ENCODE results near the gene TEX2.

DNA sequence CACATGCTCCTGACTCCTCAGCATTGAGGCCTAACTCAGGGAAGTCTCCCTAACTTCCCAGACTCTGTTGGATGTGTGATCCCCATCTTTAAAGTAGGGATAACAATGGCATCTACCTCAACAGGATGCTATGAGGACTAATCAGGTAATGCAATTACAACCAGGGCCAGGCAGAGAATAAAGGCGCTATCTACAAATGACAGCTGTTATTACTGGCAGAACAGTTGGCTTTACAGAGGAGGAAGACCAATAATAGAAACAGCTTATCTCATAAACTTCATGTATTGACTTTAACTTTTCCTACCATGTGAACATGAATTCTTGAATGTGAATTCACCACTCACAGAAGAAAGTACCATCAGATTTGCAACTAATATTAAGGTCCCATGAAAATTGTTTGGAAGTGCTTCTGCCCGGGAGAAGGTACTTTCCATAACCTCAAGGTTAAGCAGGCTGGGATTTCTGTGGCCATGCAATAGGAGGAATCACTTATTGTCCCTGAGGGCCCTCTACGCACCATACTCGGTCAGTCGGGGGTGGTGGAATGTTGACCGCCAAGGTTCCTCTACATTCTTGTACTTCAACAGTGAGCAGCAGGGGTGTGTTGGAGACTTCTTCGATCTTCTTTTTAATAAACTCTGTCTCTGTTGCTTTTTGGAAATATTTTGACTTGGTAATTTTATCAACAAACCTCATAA lies 110.5 kb downstream of the TEX2 start:
- TF ChIP-seq POLR2AphosphoS5 (IDR thresholded peaks at IDR 0.05; ENCODE audit: low read depth, low read length) (no peak), CTCF (IDR thresholded peaks at IDR 0.05) (no peak), TCF7L2 (IDR thresholded peaks at IDR 0.05; ENCODE audit: low read depth, low read length) (no peak), SIN3A (IDR thresholded peaks at IDR 0.05; ENCODE audit: borderline replicate concordance, insufficient read depth, low read depth, low read length) (no peak)
- TF ChIP-seq, protein P1, sequence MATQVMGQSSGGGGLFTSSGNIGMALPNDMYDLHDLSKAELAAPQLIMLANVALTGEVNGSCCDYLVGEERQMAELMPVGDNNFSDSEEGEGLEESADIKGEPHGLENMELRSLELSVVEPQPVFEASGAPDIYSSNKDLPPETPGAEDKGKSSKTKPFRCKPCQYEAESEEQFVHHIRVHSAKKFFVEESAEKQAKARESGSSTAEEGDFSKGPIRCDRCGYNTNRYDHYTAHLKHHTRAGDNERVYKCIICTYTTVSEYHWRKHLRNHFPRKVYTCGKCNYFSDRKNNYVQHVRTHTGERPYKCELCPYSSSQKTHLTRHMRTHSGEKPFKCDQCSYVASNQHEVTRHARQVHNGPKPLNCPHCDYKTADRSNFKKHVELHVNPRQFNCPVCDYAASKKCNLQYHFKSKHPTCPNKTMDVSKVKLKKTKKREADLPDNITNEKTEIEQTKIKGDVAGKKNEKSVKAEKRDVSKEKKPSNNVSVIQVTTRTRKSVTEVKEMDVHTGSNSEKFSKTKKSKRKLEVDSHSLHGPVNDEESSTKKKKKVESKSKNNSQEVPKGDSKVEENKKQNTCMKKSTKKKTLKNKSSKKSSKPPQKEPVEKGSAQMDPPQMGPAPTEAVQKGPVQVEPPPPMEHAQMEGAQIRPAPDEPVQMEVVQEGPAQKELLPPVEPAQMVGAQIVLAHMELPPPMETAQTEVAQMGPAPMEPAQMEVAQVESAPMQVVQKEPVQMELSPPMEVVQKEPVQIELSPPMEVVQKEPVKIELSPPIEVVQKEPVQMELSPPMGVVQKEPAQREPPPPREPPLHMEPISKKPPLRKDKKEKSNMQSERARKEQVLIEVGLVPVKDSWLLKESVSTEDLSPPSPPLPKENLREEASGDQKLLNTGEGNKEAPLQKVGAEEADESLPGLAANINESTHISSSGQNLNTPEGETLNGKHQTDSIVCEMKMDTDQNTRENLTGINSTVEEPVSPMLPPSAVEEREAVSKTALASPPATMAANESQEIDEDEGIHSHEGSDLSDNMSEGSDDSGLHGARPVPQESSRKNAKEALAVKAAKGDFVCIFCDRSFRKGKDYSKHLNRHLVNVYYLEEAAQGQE (IDR thresholded peaks at IDR 0.05; ENCODE audit: insufficient read depth in 1 of 2, low read depth in 2 of 2, low read length in 1 of 2) = no peak

All from Panc1 (cell line).